CD4-positive, alpha-beta T cell (primary cell): ENCODE measurements around the gene FLT1. TPM values are rescaled to one million over a fixed set of nuclear protein-coding genes. Genes with fewer than 3 reads are reported as not detected.
A peak's percentile ranks its signal among the peaks of the same experiment; 100 is the strongest.

ENCODE experiments used
- ATAC-seq: fragments of 200-7000 bp; cut with Tn5 transposase; one replicate; pipeline ENCODE4 v1.10.0; 2022; ENCODE audit warnings: mild to moderate bottlenecking; ENCODE audit not compliant: poor library complexity
- CTCF ChIA-PET: fragments of 350-600 bp; sonication (Branson Sonifier 250); formaldehyde crosslinking; loops from one replicate; lab custom pipeline; 2021; ENCODE audit warnings: antibody characterized with exemption, inconsistent platforms; lab: Charles Lee
- POLR2A ChIA-PET: fragments of 350-600 bp; sonication (Branson Sonifier 250); formaldehyde crosslinking; loops from one replicate; lab custom pipeline; 2021; ENCODE audit warnings: antibody characterized with exemption, inconsistent platforms; lab: Charles Lee
- DNase-seq, 14 experiments: peaks; one replicate each; pipeline ENCODE4 v3.0.0-alpha.2; 2013 to 2020; ENCODE audit warnings: mixed read lengths in 2 of 14
- H3K27ac ChIP-seq, 2 donors: one replicate each; pipeline versions ENCODE4 v1.5.1 to v1.7.0; 2013; ENCODE audit warnings: low read length in 2 of 2, low read depth in 1 of 2, mild to moderate bottlenecking in 1 of 2
- H3K27me3 ChIP-seq, 2 experiments: 1 replicate in 1 of 2; 2 replicates in 1 of 2; pipeline versions ENCODE4 v1.6.1 to v1.7.0; 2013; ENCODE audit warnings: low read length in 2 of 2, control low read depth in 1 of 2, mild to moderate bottlenecking in 1 of 2, moderate library complexity in 1 of 2; ENCODE audit not compliant: insufficient read depth in 2 of 2, control insufficient read depth in 1 of 2
- H3K36me3 ChIP-seq: one replicate; pipeline ENCODE4 v1.6.1; 2013; ENCODE audit warnings: low read length, control low read depth; ENCODE audit not compliant: insufficient read depth
- H3K4me1 ChIP-seq: one replicate; pipeline ENCODE4 v1.6.1; 2013; ENCODE audit warnings: low read length, control low read depth; ENCODE audit not compliant: insufficient read depth
- H3K4me3 ChIP-seq: one replicate; pipeline ENCODE4 v1.5.1; 2013; ENCODE audit warnings: mild to moderate bottlenecking, low read length, moderate library complexity
- H3K9me3 ChIP-seq, 2 experiments: 1 replicate in 1 of 2; 2 replicates in 1 of 2; pipeline versions ENCODE4 v1.6.1 to v1.7.0; 2013; ENCODE audit warnings: low read length in 2 of 2, mild to moderate bottlenecking in 2 of 2, control low read depth in 1 of 2, moderate library complexity in 1 of 2; ENCODE audit not compliant: control insufficient read depth in 1 of 2, insufficient read depth in 1 of 2
- H3K27ac Mint-ChIP-seq: one replicate; pipeline ENCODE4 v1.8.0; 2020; ENCODE audit warnings: mixed read lengths
- H3K27me3 Mint-ChIP-seq: one replicate; pipeline ENCODE4 v1.8.0; 2021; ENCODE audit warnings: mixed read lengths
- H3K36me3 Mint-ChIP-seq: one replicate; pipeline ENCODE4 v1.8.0; 2021; ENCODE audit warnings: low read depth, mixed read lengths
- H3K4me1 Mint-ChIP-seq: one replicate; pipeline ENCODE4 v1.8.0; 2021; ENCODE audit warnings: low read depth, mixed read lengths
- H3K4me3 Mint-ChIP-seq: one replicate; pipeline ENCODE4 v1.8.0; 2020; ENCODE audit warnings: mild to moderate bottlenecking, mixed read lengths
- H3K9me3 Mint-ChIP-seq: one replicate; pipeline ENCODE4 v1.8.0; 2020; ENCODE audit warnings: mixed read lengths
- intact Hi-C, 2 experiments: fragments of 100-400 bp; cut with DNase I in 1 of 2; cut with micrococcal nuclease in 1 of 2; formaldehyde crosslinking; loops; one replicate each; pipeline versions ENCODE4 v1.15.1 to v1.9.0; 2023 to 2025; cut with DNase I, micrococcal nuclease
- total RNA-seq, 174 experiments: library from RNA in 2 of 174; stranded (reverse) in 2 of 174; gene quantifications; one replicate each; pipeline ENCODE4 v1.2.3 and lab custom pipeline; 2021 to 2026
- TF ChIP-seq, protein P1 (sequence below): fragments of 200-600 bp; IDR thresholded peaks from one replicate; pipeline ENCODE4 v1.8.0; 2022; ENCODE audit warnings: antibody characterized with exemption, mild to moderate bottlenecking

FLT1 gene
- total RNA-seq, 2 experiments from 2014 or later: 1.1 to 1.2 TPM

DNA sequence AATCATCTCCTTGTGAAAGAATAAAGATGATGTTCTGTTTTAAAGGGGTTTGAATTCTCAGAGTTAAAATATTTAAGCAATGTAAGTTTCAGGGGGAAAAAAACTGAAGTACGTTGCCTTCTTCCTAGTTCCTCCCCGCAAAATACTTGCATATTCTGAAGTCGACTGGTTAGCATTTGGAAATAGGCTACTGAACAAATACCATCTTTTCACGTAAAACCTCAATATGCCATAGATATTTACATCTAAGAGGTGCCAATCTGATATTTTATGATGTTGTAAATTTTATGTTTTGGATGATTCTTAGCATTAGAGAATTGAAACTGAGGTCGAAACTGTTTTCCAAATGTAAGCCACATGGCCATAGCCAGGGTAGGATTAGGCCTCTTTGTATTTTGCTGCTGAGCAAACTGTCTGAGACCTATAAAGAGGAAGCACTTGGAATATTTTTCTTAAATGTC is 138.3 kb downstream of the FLT1 start:
- DNase-seq (no peak), ATAC-seq (no peak)
- Histone ChIP-seq H3K9me3 (no peaks in the 10 kb centered on the region), H3K4me1 (no peaks in the 10 kb centered on the region), H3K27ac (no peak overlapping the region), H3K27me3 (no peaks in the 10 kb centered on the region), H3K36me3 (no peaks in the 10 kb centered on the region), H3K4me3 (no peak overlapping the region)
- Mint-ChIP-seq H3K27me3 (no peaks in the 10 kb centered on the region), H3K9me3 (no peaks in the 10 kb centered on the region), H3K4me1 (peaks cover 23% of the 10 kb centered on the region), H3K27ac (no peak overlapping the region), H3K36me3 (no peaks in the 10 kb centered on the region), H3K4me3 (no peak overlapping the region)
- ChIA-PET POLR2A (no interaction called here), CTCF (no interaction called here)
- intact Hi-C loops: no loop called here
- TF ChIP-seq, protein P1, sequence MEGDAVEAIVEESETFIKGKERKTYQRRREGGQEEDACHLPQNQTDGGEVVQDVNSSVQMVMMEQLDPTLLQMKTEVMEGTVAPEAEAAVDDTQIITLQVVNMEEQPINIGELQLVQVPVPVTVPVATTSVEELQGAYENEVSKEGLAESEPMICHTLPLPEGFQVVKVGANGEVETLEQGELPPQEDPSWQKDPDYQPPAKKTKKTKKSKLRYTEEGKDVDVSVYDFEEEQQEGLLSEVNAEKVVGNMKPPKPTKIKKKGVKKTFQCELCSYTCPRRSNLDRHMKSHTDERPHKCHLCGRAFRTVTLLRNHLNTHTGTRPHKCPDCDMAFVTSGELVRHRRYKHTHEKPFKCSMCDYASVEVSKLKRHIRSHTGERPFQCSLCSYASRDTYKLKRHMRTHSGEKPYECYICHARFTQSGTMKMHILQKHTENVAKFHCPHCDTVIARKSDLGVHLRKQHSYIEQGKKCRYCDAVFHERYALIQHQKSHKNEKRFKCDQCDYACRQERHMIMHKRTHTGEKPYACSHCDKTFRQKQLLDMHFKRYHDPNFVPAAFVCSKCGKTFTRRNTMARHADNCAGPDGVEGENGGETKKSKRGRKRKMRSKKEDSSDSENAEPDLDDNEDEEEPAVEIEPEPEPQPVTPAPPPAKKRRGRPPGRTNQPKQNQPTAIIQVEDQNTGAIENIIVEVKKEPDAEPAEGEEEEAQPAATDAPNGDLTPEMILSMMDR: no peak

DNA sequence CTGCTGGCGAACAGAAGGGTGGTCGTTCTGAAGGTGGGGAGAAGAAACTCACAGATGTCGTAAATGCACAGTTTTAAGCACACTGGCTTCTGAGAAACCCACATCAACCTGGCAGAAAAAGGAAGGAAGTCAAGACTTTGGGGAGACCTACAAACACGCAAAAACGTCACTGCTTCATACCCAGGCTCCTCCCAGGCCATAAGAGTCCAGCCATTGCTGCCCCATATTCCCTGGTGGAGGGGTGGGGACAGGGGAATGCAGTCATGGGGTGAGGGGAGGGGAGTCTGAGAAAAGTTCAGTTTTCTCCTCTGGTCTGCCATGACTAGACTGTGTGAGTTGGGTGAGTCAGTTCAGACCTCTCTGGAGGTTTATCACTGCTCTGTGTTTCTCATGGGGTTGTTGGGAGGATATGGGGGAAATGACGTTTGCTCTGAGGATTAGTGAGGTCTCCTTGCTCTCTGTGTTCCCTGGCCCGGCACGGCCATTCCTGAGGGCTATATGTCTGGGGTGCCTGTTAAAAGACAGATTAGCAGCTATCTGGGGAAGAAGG is 139.0 kb downstream of the FLT1 start:
- no peak for ATAC-seq
- Histone ChIP-seq H3K27me3 (no peaks in the 10 kb centered on the region), H3K27ac (no peak overlapping the region), H3K4me3 (no peak overlapping the region), H3K36me3 (no peaks in the 10 kb centered on the region), H3K4me1 (no peaks in the 10 kb centered on the region), H3K9me3 (no peaks in the 10 kb centered on the region)
- Mint-ChIP-seq H3K27ac (no peak overlapping the region), H3K36me3 (no peaks in the 10 kb centered on the region), H3K4me1 (peaks cover 23% of the 10 kb centered on the region), H3K4me3 (no peak overlapping the region), H3K27me3 (no peaks in the 10 kb centered on the region), H3K9me3 (no peaks in the 10 kb centered on the region)
- DNase-seq: peak in 3 of 14 experiments; percentile 8 to 40 (median 25)
- POLR2A ChIA-PET: no interaction called here
- TF ChIP-seq, protein P1: no peak
- intact Hi-C loops: no loop called here
- CTCF ChIA-PET: no interaction called here

DNA sequence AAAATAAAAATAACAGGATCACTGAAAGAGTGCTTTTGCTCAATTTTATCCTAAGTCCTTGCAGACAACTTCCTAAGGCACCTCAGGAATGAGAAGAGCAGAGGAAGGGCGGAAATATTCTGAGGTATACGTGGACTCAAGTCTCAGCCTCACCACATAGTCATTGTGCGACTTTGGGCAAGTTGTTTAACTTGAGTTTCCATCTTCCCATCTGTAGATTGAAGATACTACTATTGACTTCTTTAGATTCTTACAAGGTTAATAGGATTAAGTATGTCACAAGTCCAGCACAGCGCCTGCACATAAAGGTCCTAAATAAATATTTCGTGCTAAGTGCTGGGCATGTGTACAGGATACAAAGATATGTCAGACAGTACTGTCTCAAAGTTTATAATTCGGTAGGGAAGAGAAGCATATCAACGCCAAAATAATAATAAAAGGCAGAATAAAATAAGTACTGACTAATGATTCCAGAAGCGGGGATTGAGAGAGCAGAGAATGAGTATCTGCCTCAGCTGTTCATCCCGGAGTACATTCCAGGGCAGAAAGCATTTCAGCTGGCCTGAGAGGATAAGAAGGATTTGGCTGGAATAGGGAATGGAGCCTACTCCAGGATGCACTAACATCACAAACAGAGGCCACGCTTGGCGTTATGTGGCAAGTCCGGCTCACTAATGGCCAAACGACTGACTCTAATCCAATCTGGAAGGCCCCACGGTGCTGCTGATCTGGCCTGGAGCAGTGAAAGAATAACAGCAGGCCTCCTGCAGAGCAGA is 139.7 kb downstream of the FLT1 start:
- H3K27me3 Mint-ChIP-seq: no peaks in the 10 kb centered on the region
- H3K4me1 Mint-ChIP-seq: peaks cover 23% of the 10 kb centered on the region
- H3K4me3 Mint-ChIP-seq: no peak overlapping the region
- H3K36me3 Mint-ChIP-seq: no peaks in the 10 kb centered on the region
- POLR2A ChIA-PET: no interaction called here
- Histone ChIP-seq H3K27ac (no peak overlapping the region), H3K36me3 (no peaks in the 10 kb centered on the region), H3K4me1 (no peaks in the 10 kb centered on the region), H3K27me3 (no peaks in the 10 kb centered on the region), H3K9me3 (no peaks in the 10 kb centered on the region), H3K4me3 (no peak overlapping the region)
- TF ChIP-seq, protein P1: no peak
- H3K27ac Mint-ChIP-seq: no peak overlapping the region
- intact Hi-C loops: no loop called here
- CTCF ChIA-PET: no interaction called here
- DNase-seq (no peak), ATAC-seq (no peak)
- H3K9me3 Mint-ChIP-seq: no peaks in the 10 kb centered on the region
